Thoracic aorta (tissue), 2 donors: ENCODE measurements around the gene MALRD1. TPM values are rescaled to one million over a fixed set of nuclear protein-coding genes. Genes with fewer than 3 reads are reported as not detected.

Source experiments
- ATAC-seq: fragments of 150-250 bp; one replicate; pipeline ENCODE4 v1.8.0; 2017; ENCODE audit warnings: low read depth; ENCODE audit not compliant: insufficient number of reproducible peaks, low FRiP score
- DNase-seq: peaks from one replicate; pipeline ENCODE4 v3.0.0-alpha.2; 2020; ENCODE audit warnings: low spot score
- H3K27ac ChIP-seq, 2 donors: fragments of 200-600 bp; sonication (generic); 1 replicate in 1 of 2; 2 replicates in 1 of 2; pipeline ENCODE4 v1.5.1; 2016; ENCODE audit warnings: mild to moderate bottlenecking in 2 of 2, moderate library complexity in 2 of 2
- H3K27me3 ChIP-seq: fragments of 200-600 bp; sonication (generic); replicated peaks from 2 replicates; pipeline ENCODE4 v1.6.0; 2016; ENCODE audit warnings: mild to moderate bottlenecking; ENCODE audit not compliant: insufficient read depth
- H3K36me3 ChIP-seq: fragments of 200-600 bp; sonication (generic); one replicate; pipeline ENCODE4 v1.5.1; 2016
- H3K4me1 ChIP-seq, 2 donors: fragments of 200-600 bp; sonication (generic); 1 replicate in 1 of 2; 2 replicates in 1 of 2; pipeline versions ENCODE4 v1.5.1 to v1.6.0; 2016; ENCODE audit warnings: low read depth in 2 of 2, mild to moderate bottlenecking in 1 of 2; ENCODE audit not compliant: control insufficient read depth in 1 of 2
- H3K4me3 ChIP-seq: fragments of 200-600 bp; sonication (generic); 2 replicates; pipeline ENCODE4 v1.5.1; 2016; ENCODE audit warnings: mild to moderate bottlenecking
- H3K9me3 ChIP-seq: fragments of 200-600 bp; sonication (generic); 2 replicates; pipeline ENCODE4 v1.5.1; 2016
- total RNA-seq, 2 donors: library from RNA; depleted of rRNA; stranded (reverse); fragments of >200 nt; gene quantifications; one replicate each; pipeline versions ENCODE4 v1.1.0 to v1.2.3, GENCODE V29; 2016
- TF ChIP-seq, protein P1 (sequence below): fragments of 200-600 bp; sonication (generic); IDR thresholded peaks from one replicate; pipeline ENCODE4 v1.5.1; 2019; ENCODE audit warnings: antibody characterized with exemption

The MALRD1 gene
- total RNA-seq, 2 donors from 2014 or later: 0.92 to 5.3 TPM

DNA sequence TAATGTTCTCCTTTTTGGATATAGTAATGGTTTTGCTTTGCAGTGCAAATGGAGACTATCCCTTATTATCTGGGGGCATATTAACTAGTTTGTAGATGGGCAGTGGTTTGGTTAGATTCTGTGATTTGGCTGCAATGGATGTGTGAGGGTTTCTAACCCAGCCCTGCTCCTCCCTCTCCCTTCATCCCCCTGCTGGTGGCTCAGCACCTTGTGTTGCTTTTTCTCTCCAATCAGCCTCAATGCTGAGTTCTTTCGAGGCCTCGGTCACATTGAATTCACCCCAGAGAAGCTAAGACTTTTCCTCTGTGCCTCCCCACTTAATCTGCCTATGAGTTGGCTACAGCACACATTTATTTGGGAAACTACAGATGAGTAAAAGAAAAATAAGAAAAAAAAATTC, 120.0 kb downstream of the MALRD1 start:
- Histone ChIP-seq H3K27ac (no peak overlapping the region), H3K9me3 (no peaks in the 10 kb centered on the region), H3K27me3 (no peaks in the 10 kb centered on the region), H3K4me1 (no peaks in the 10 kb centered on the region), H3K4me3 (no peak overlapping the region), H3K36me3 (no peaks in the 10 kb centered on the region)
- DNase-seq (no peak), ATAC-seq (no peak)
- TF ChIP-seq, protein P1, sequence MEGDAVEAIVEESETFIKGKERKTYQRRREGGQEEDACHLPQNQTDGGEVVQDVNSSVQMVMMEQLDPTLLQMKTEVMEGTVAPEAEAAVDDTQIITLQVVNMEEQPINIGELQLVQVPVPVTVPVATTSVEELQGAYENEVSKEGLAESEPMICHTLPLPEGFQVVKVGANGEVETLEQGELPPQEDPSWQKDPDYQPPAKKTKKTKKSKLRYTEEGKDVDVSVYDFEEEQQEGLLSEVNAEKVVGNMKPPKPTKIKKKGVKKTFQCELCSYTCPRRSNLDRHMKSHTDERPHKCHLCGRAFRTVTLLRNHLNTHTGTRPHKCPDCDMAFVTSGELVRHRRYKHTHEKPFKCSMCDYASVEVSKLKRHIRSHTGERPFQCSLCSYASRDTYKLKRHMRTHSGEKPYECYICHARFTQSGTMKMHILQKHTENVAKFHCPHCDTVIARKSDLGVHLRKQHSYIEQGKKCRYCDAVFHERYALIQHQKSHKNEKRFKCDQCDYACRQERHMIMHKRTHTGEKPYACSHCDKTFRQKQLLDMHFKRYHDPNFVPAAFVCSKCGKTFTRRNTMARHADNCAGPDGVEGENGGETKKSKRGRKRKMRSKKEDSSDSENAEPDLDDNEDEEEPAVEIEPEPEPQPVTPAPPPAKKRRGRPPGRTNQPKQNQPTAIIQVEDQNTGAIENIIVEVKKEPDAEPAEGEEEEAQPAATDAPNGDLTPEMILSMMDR: no peak

GRCh38 chr10:19169041-19169440, 120.4 kb downstream of the MALRD1 start:
- no peak for ATAC-seq
- H3K9me3 ChIP-seq: no peaks in the 10 kb centered on the region
- TF ChIP-seq, protein P1: no peak
- no peak overlapping the region for H3K27ac ChIP-seq
- H3K4me1 ChIP-seq: no peaks in the 10 kb centered on the region
- H3K4me3 ChIP-seq: no peak overlapping the region
- no peaks in the 10 kb centered on the region for H3K27me3 ChIP-seq
- no peak for DNase-seq
- H3K36me3 ChIP-seq: no peaks in the 10 kb centered on the region

DNA sequence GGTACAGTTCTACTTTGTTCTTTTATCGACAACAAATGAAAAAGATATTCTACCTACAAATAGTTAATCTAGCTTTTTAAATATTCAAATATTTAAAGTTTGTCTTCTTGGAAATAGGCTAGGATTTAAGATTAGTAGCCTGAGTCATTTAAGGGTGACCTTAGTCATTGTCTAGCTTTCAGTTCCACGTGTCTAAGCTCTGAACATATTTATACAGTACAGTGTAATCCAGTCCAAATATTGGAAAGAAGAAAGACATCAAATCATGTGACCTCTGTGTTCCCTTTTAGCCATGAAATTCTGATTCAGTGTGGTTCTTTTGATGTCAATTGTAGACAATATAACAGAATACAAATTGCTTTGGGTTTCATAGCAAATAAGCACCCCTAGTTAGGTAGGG, 121.1 kb downstream of the MALRD1 start:
- no peak for ATAC-seq
- TF ChIP-seq, protein P1: no peak

DNA sequence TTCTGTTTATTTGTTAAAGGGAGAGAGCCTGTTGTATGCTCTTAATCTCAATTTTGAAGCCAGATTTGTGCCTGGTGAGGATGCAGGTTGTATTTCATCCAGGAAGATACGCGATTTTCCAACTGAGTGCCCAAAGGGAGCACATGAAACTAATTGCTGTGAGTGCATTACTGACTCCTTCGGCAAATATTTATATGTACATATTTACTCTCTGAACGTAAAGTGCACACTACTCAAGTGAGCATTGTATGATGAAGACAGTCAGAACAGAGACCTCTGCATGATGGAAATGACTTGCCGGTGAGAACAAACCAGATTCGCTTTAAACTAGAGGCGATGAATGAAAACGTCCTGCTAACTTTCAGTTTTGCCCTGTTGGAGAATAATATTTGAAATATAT, 130.1 kb downstream of the MALRD1 start:
- no peak for ATAC-seq
- Histone ChIP-seq H3K9me3 (no peaks in the 10 kb centered on the region), H3K27me3 (no peaks in the 10 kb centered on the region), H3K4me3 (no peak overlapping the region), H3K4me1 (no peaks in the 10 kb centered on the region), H3K27ac (no peak overlapping the region), H3K36me3 (no peaks in the 10 kb centered on the region)
- TF ChIP-seq, protein P1: no peak
- no peak for DNase-seq

More for the DNA sequence above, 121.1 kb downstream of the MALRD1 start:
- H3K36me3 ChIP-seq: no peaks in the 10 kb centered on the region
- DNase-seq: no peak
- H3K27me3 ChIP-seq: no peaks in the 10 kb centered on the region
- no peaks in the 10 kb centered on the region for H3K9me3 ChIP-seq
- H3K27ac ChIP-seq: no peak overlapping the region
- H3K4me3 ChIP-seq: no peak overlapping the region
- no peaks in the 10 kb centered on the region for H3K4me1 ChIP-seq

- no peaks in the 10 kb centered on the region for H3K27me3 ChIP-seq
Measured at GRCh38 chr10:19184891-19185290, 136.3 kb downstream of the MALRD1 start.

More at GRCh38 chr10:19184891-19185290, 136.3 kb downstream of the MALRD1 start:
- DNase-seq (no peak), ATAC-seq (no peak)
- Histone ChIP-seq H3K4me1 (no peaks in the 10 kb centered on the region), H3K27ac (no peak overlapping the region), H3K9me3 (no peaks in the 10 kb centered on the region), H3K4me3 (no peak overlapping the region), H3K36me3 (no peaks in the 10 kb centered on the region)
- TF ChIP-seq, protein P1: no peak
